Measurements from ENCODE around the gene KLHDC1. TPM values are rescaled to one million over a fixed set of nuclear protein-coding genes. Genes with fewer than 3 reads are reported as not detected.
"Not testable (repeated sequence)": the region's sequence is repeated elsewhere in the genome, so short reads cannot be mapped to it uniquely, and the experiment has no call there.

The KLHDC1 gene, protein sequence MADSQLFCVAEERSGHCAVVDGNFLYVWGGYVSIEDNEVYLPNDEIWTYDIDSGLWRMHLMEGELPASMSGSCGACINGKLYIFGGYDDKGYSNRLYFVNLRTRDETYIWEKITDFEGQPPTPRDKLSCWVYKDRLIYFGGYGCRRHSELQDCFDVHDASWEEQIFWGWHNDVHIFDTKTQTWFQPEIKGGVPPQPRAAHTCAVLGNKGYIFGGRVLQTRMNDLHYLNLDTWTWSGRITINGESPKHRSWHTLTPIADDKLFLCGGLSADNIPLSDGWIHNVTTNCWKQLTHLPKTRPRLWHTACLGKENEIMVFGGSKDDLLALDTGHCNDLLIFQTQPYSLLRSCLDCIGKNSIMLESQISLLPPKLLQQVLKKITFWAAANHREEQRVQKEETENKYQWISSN
- total RNA-seq = 7.4 TPM
- long read RNA-seq, partial matches to known transcripts = 0 of 10 reads
- long read RNA-seq, other reads (novel, unspliced or antisense) = 6 of 10 reads

DNA sequence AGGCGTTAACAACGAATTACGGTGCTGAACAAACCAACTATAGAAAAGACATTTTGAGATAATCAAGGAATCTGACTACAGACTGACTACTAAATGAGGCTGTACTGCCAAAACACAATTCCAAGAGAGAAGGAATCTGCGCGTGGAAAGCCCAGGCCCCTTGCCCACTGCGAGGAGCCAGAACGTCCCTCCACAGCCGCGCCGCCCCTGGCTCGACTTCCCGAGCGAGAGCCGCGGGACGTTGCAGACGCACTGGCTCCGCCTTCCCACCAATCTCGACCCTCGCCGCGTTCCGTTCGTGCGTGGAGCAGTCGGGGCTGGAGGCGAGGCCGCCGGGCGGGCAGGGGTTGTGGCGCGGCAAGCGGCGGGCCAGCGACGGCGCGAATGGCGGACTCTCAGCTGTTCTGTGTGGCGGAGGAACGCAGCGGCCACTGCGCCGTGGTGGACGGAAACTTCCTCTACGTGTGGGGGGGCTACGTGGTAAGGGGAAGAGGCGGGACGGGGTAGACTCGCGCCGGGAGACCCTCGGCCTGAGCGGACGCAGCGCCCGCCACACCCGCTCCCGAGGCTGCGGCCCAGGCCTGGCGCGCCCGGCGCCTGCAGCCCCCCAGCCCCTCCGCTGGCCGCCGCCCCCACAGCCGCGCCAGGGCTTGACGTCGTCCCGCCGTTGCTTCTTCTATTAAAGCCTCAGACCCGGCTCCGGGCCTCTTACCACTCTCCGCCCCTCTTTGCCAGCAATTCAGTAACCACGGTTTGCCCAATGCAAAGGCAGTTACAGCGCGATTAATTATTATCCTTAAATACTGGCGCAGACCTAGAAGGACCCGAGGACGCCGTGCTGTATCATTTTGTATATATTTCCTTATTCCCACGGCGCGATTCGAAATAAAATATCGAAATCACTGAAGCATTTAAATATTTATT lies at the start of gene KLHDC1:
KLHDC1 (plus strand) TSS at position 310 of the 924 bp plus-strand sequence; CDS start at position 385, 75 bp downstream.
- Histone ChIP-seq H3K27me3 (ENCODE audit: low read depth) (no peaks in the 10 kb centered on the region), H3K4me1 (peaks cover 23% of the 10 kb centered on the region), H3K4me3 (peak within 1 kb of the TSS; percentile 74), H3K27ac (peak within 1 kb of the TSS; percentile 98), H3K9me3 (no peaks in the 10 kb centered on the region), H3K36me3 (no peaks in the 10 kb centered on the region)
- TF ChIP-seq, protein P1, sequence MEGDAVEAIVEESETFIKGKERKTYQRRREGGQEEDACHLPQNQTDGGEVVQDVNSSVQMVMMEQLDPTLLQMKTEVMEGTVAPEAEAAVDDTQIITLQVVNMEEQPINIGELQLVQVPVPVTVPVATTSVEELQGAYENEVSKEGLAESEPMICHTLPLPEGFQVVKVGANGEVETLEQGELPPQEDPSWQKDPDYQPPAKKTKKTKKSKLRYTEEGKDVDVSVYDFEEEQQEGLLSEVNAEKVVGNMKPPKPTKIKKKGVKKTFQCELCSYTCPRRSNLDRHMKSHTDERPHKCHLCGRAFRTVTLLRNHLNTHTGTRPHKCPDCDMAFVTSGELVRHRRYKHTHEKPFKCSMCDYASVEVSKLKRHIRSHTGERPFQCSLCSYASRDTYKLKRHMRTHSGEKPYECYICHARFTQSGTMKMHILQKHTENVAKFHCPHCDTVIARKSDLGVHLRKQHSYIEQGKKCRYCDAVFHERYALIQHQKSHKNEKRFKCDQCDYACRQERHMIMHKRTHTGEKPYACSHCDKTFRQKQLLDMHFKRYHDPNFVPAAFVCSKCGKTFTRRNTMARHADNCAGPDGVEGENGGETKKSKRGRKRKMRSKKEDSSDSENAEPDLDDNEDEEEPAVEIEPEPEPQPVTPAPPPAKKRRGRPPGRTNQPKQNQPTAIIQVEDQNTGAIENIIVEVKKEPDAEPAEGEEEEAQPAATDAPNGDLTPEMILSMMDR (IDR thresholded peaks at IDR 0.05) = no peak
- DNase-seq (peak; percentile 91), ATAC-seq (peak; percentile 93 to 94)
- intact Hi-C loops (cut with DNase I) = no loop called here

DNA sequence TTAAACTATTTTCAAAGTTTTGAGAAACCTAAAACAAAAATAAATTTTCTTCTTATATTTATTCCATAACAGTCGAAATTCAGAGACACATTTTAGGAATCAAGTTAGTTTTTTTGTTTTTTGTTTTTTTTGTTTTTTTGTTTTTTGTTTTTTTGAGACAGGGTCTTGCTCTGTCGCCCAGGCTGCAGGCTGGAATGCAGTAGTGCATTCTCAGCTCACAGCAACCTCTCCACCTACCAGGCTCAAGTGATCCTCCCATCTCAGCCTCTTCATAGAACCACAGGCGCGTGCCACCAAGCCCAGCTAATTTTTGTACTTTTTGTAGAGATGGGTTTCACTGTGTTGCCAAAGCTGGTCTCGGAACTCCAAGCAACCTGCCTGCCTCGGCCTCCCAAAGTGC lies 39.4 kb upstream of the KLHDC1 start:
- Histone ChIP-seq H3K4me3 (no peak overlapping the region), H3K4me1 (no peaks in the 10 kb centered on the region), H3K9me3 (no peaks in the 10 kb centered on the region), H3K36me3 (no peaks in the 10 kb centered on the region), H3K27ac (no peak overlapping the region), H3K27me3 (ENCODE audit: low read depth) (no peaks in the 10 kb centered on the region)
- no peak for DNase-seq
- ATAC-seq = no peak
- TF ChIP-seq, protein P1 (IDR thresholded peaks at IDR 0.05) = no peak
- intact Hi-C loops (cut with DNase I) = no loop called here

DNA sequence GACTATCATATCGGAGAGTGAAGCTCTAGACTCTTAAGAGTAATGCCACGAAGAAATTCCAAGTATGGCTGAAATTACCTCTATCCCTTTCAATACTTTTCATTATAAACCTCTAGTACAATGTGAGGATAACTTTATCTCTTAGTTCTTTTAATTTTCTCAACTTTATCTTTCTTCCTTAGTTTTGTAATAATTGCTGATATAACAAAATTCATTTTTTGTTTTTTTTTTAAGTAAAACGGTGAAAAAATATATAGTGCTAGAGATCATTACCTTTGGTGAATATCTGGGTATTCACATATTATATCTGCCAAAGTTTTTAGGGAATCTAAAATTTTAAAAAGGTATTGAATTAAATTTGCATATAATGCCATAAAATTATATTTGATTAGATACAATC lies 38.4 kb upstream of the KLHDC1 start:
- no peak for DNase-seq
- H3K4me3 ChIP-seq = no peak overlapping the region
- TF ChIP-seq, protein P1 (IDR thresholded peaks at IDR 0.05) = no peak
- no peaks in the 10 kb centered on the region for H3K27me3 ChIP-seq (ENCODE audit: low read depth)
- intact Hi-C loops (cut with DNase I) = no loop called here
- no peak overlapping the region for H3K27ac ChIP-seq
- no peaks in the 10 kb centered on the region for H3K4me1 ChIP-seq
- no peak for ATAC-seq
- no peaks in the 10 kb centered on the region for H3K9me3 ChIP-seq
- H3K36me3 ChIP-seq = no peaks in the 10 kb centered on the region

DNA sequence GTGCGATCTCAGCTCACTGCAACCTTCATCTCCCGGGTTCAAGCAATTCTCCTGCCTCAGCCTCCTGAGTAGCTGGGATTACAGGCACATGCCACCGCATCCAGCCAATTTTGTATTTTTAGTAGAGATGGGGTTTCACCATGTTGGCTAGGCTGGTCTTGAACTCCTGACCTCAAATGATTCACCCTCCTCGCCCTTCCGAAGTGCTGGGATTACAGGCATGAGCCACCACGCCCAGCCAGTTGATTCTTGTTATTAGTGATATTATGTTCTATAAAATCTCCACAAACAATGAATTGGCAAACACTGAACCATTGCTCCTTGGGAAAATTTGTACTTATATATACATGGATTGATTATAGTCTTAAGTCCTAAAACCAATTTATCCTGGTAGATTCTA lies 35.4 kb upstream of the KLHDC1 start:
- H3K4me3 ChIP-seq; H3K27ac ChIP-seq; intact Hi-C loops (cut with DNase I); H3K36me3 ChIP-seq; H3K9me3 ChIP-seq; ATAC-seq; H3K4me1 ChIP-seq; DNase-seq; H3K27me3 ChIP-seq (ENCODE audit: low read depth): not testable (repeated sequence)

DNA sequence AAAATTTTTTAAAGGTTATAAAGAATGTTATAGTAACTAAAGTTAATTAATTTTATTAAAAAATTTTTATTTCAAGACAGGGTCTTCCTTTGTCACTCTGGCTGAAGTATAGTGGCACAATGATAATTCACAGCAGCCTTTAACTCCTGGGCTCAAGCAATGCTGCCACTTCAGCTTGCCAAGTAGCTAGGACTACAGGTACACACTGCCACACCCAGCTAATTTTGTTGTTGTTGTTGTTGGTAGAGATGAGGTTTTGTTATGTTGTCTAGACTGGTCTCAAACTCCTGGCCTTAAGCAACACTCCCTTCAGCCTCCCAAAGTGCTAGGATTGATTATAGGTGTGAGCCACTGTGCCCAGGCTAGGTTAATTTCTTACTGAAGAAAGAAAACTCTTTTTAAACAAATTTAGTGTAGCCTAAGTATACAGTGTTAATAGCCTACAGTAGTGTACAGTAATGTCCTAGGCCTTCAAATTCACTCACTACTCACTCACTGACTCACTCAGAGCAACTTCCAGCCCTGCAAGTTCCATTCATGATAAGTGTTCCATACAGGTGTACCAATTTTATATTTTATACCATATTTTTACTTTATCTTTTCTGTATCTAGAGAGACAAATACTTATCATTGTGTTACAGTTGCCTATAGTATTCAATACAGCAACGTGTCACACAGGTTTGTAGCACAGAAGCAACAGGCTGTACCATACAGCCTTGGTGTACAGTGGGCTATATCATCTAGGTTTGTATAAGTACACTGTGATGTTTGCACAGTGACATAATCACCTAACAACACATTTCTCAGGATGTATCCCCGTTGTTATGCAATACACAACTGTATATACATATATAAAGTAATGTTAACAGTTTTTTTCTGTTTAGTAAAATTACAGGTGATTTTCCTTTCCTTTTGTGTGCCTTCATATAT lies 33.1 kb upstream of the KLHDC1 start:
- Histone ChIP-seq H3K4me3 (no peak overlapping the region), H3K27me3 (ENCODE audit: low read depth) (no peaks in the 10 kb centered on the region), H3K27ac (no peak overlapping the region), H3K4me1 (no peaks in the 10 kb centered on the region), H3K36me3 (no peaks in the 10 kb centered on the region), H3K9me3 (no peaks in the 10 kb centered on the region)
- no peak for ATAC-seq
- intact Hi-C loops (cut with DNase I) = no loop called here
- TF ChIP-seq, protein P1 (IDR thresholded peaks at IDR 0.05) = no peak
- DNase-seq = no peak

Data from lower lobe of right lung (tissue), 2 donors.